ENCODE results near the gene FHAD1. TPM values are rescaled to one million over a fixed set of nuclear protein-coding genes. Genes with fewer than 3 reads are reported as not detected.
A peak's percentile ranks its signal among the peaks of the same experiment; 100 is the strongest.

Gene FHAD1
- total and polyA plus RNA-seq, 2 donors (not counting 3 experiments of a cell fraction or from before 2014, with no cell fraction given) = 0.04 to 0.69 TPM

DNA sequence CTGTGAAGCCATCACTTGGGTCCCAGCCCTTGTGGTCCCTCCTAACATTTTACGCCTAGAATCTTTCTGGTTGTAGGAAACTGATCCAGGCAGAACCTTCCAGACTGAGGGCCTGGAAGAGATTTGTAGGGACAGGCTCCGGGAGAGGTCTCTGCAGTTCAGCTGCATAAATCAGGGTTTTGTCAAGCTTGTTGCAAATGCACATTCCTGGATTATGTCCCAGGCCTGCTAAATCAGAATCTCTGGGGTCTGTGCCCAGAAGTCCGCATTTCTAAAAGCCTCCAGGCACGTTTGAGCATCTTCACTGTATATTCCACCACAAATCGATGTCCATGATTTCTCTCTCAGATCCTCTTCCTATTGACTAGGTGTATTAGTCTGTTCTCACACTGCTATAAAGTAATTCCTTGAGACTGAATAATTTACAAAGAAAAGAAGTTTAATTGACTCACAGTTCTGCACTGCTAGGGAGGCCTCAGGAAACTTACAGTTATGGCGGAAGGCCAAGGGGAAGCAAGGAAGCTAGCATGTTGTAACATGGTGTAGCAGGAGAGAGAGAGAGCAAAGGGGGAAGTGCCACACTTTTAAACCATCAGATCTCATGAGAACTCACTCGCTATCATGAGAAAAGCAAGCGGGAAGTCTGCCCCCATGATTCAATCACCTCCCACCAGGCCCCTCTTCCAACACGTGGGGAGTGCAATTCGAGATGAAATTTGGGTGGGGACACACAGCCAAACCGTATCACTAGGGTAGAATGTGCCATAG lies 1.2 kb upstream of the FHAD1 start:
- DNase-seq (ENCODE audit: low read depth, low spot score) (no peak), FAIRE-seq (peak; percentile 8)
- dilution Hi-C loops (cut with MboI; ENCODE audit: extremely low pct_ligation_motif_present, low sequenced_read_pairs) = no loop called here

More for the DNA sequence above, 1.2 kb upstream of the FHAD1 start:
- Histone ChIP-seq H4K20me1 (replicated peaks; ENCODE audit: control insufficient read depth, extremely low read depth, insufficient read depth, low read length) (no peaks in the 10 kb centered on the region), H3K4me3 (replicated peaks in 1 of 3; ENCODE audit: insufficient read depth in 1 of 3, low read depth in 1 of 3, low read length in 3 of 3) (no peak overlapping the region), H3K9me1 (replicated peaks; ENCODE audit: control insufficient read depth, extremely low read depth, insufficient read depth, low read length) (no peaks in the 10 kb centered on the region), H3K27me3 (ENCODE audit: control insufficient read depth in 2 of 2, insufficient read depth in 2 of 2, low read length in 2 of 2) (peaks cover 20 to 23% of the 10 kb centered on the region in 2 experiments), H3K36me3 (ENCODE audit: control insufficient read depth in 2 of 2, extremely low read depth in 1 of 2, insufficient read depth in 2 of 2, low read length in 2 of 2) (no peaks in the 10 kb centered on the region), H2AFZ (ENCODE audit: low read depth, low read length) (no peak overlapping the region), H3K9ac (replicated peaks; ENCODE audit: extremely low read depth, insufficient read depth, low read length) (no peak overlapping the region), H3K27ac (ENCODE audit: insufficient read depth, low read depth, low read length) (no peak overlapping the region), H3K9me3 (replicated peaks; ENCODE audit: control insufficient read depth, insufficient read depth, low read length) (no peaks in the 10 kb centered on the region), H3K4me2 (ENCODE audit: insufficient read depth, low read length) (no peak overlapping the region), H3K4me1 (ENCODE audit: control insufficient read depth, extremely low read depth, insufficient read depth, low read length) (peaks cover 3% of the 10 kb centered on the region), H3K79me2 (ENCODE audit: control insufficient read depth, insufficient read depth, low read length) (no peaks in the 10 kb centered on the region)
- BruUV-seq (replicated peaks) = no TSS peak
- CTCF ChIA-PET = interaction anchor here (1.0 to 2.0 kb wide), 3 partner anchors 15 to 93 kb away, joined by 3 to 7 read pairs (median 3); no protein-coding TSS in a partner anchor
- TF ChIP-seq, protein P1, sequence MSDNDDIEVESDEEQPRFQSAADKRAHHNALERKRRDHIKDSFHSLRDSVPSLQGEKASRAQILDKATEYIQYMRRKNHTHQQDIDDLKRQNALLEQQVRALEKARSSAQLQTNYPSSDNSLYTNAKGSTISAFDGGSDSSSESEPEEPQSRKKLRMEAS (IDR thresholded peaks at IDR 0.05; ENCODE audit: insufficient read depth, insufficient read length) = no peak
- TF ChIP-seq, protein P2, sequence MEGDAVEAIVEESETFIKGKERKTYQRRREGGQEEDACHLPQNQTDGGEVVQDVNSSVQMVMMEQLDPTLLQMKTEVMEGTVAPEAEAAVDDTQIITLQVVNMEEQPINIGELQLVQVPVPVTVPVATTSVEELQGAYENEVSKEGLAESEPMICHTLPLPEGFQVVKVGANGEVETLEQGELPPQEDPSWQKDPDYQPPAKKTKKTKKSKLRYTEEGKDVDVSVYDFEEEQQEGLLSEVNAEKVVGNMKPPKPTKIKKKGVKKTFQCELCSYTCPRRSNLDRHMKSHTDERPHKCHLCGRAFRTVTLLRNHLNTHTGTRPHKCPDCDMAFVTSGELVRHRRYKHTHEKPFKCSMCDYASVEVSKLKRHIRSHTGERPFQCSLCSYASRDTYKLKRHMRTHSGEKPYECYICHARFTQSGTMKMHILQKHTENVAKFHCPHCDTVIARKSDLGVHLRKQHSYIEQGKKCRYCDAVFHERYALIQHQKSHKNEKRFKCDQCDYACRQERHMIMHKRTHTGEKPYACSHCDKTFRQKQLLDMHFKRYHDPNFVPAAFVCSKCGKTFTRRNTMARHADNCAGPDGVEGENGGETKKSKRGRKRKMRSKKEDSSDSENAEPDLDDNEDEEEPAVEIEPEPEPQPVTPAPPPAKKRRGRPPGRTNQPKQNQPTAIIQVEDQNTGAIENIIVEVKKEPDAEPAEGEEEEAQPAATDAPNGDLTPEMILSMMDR (IDR thresholded peaks at IDR 0.05; ENCODE audit: extremely low read depth in 1 of 2, insufficient read depth in 1 of 2, low read depth in 1 of 2, low read length in 2 of 2) = no peak
- no peak for TF ChIP-seq FOS (IDR thresholded peaks at IDR 0.05; ENCODE audit: borderline replicate concordance, insufficient read depth, low read length)
- TF ChIP-seq JUN (IDR thresholded peaks at IDR 0.05; ENCODE audit: borderline replicate concordance, insufficient read depth, insufficient read length, low read depth) = no peak
- TF ChIP-seq POLR2AphosphoS5 (IDR thresholded peaks at IDR 0.05; ENCODE audit: insufficient read depth, low read depth, low read length) = no peak
- no peak for TF ChIP-seq EZH2 (IDR thresholded peaks at IDR 0.05; ENCODE audit: borderline replicate concordance, low read depth, low read length, severe bottlenecking)
- TF ChIP-seq POLR2A (IDR thresholded peaks at IDR 0.05; ENCODE audit: low read depth, low read length) = no peak
- TF ChIP-seq MYC (IDR thresholded peaks at IDR 0.05; ENCODE audit: low read depth, low read length) = no peak
- TF ChIP-seq GATA2 (IDR thresholded peaks at IDR 0.05; ENCODE audit: insufficient read depth, insufficient read length, low read depth, low read length) = no peak
- POLR2A ChIA-PET = no interaction called here
- intact Hi-C loops (cut with micrococcal nuclease) = loop anchor here (2.0 kb wide), 1 partner anchor 15 kb away; no protein-coding TSS in a partner anchor

All from endothelial cell of umbilical vein (primary cell).